Suprapubic skin (tissue), 3 donors: ENCODE measurements around the gene MFN2.

ENCODE experiments used
- CTCF ChIP-seq, 2 donors: fragments of 200-600 bp in 1 of 2; fragments of 450-650 bp in 1 of 2; sonication (generic) in 1 of 2; IDR thresholded peaks; one replicate each; pipeline ENCODE4 v1.5.1; 2016 to 2019; ENCODE audit warnings: antibody characterized with exemption in 2 of 2, mild to moderate bottlenecking in 1 of 2, moderate library complexity in 1 of 2
- POLR2AphosphoS5 ChIP-seq, 3 donors: sonication (generic); formaldehyde crosslinking; IDR thresholded peaks; one replicate each; pipeline ENCODE4 v1.6.1; 2017; ENCODE audit warnings: antibody characterized with exemption in 3 of 3

- TF ChIP-seq CTCF (IDR thresholded peaks at IDR 0.05) (no peak), POLR2AphosphoS5 (IDR thresholded peaks at IDR 0.05) (no peak)
These were observed 11.9 kb downstream of the MFN2 start for GRCh38 chr1:11991969-11992676.
